ENCODE results near the gene CPEB4.

Gene CPEB4

DNA sequence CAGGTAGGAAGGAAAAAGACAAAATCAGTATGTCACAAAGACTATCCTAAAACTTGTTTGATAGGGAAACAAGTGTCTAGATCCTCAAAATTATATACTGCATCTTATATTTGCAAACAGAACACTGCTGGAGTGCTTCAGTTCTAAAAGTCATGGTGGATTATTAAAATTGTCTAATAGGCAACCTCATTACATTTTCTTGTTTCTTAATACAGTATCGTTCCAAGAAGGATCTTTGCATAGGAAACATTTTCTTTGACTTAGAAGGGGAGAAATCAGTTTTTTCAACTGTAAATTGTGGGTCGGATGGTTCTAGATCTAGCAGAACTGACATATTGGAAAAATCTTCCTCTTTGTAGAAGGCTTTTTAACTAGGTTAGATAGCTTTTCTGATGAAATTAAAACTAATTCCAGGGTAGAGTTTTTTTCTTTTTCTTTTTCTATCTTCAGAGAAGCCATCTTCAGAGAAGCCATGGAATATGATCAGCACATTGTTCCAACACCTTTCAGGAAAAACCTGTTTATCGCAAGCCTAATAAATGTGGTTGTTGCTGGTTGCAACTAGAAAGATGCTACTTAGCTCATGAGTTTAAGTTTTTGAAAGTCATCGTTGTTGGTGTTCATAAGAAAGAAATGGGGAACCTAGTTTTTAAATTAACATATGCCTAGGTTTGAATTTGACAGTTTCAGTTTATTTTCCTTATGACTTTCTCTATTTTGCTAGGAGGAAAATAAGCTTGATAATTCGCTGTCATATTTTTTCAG is 7.4 kb downstream of the CPEB4 start:
- Histone ChIP-seq H2AFZ (ENCODE audit: low read depth, low read length, severe bottlenecking) (no peak overlapping the region), H3K9me3 (ENCODE audit: insufficient read depth, low read length) (no peaks in the 10 kb centered on the region), H3K9me2 (replicated peaks; ENCODE audit: insufficient read depth, low read length) (no peaks in the 10 kb centered on the region), H3K4me2 (ENCODE audit: low read depth, low read length, poor library complexity, severe bottlenecking) (peak overlapping the region; percentile 94), H3K36me3 (ENCODE audit: low read length) (peaks cover 12% of the 10 kb centered on the region; the same call in 1 of the 2 replicates), H4K20me1 (ENCODE audit: low read depth, low read length) (no peaks in the 10 kb centered on the region), H3K79me2 (ENCODE audit: insufficient read depth, low read length) (peaks cover 100% of the 10 kb centered on the region), H3K27ac (ENCODE audit: low read depth, low read length) (peak overlapping the region; percentile 67), H3K27me3 (ENCODE audit: low read length) (no peaks in the 10 kb centered on the region), H3F3A (ENCODE audit: insufficient read depth) (peaks cover 35% of the 10 kb centered on the region), H3K9ac (ENCODE audit: low read length) (peak overlapping the region; percentile 19; the same call in 1 of the 2 replicates), H3K4me3 (ENCODE audit: insufficient read depth, low read length, poor library complexity, severe bottlenecking) (no peak overlapping the region)
- TF ChIP-seq EZH2phosphoT487 (conservative IDR thresholded peaks at IDR 0.05; ENCODE audit: low read length): no peak
- TF ChIP-seq, protein P1, sequence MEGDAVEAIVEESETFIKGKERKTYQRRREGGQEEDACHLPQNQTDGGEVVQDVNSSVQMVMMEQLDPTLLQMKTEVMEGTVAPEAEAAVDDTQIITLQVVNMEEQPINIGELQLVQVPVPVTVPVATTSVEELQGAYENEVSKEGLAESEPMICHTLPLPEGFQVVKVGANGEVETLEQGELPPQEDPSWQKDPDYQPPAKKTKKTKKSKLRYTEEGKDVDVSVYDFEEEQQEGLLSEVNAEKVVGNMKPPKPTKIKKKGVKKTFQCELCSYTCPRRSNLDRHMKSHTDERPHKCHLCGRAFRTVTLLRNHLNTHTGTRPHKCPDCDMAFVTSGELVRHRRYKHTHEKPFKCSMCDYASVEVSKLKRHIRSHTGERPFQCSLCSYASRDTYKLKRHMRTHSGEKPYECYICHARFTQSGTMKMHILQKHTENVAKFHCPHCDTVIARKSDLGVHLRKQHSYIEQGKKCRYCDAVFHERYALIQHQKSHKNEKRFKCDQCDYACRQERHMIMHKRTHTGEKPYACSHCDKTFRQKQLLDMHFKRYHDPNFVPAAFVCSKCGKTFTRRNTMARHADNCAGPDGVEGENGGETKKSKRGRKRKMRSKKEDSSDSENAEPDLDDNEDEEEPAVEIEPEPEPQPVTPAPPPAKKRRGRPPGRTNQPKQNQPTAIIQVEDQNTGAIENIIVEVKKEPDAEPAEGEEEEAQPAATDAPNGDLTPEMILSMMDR (IDR thresholded peaks at IDR 0.05; ENCODE audit: insufficient read depth, low read length, poor library complexity, severe bottlenecking): no peak

DNA sequence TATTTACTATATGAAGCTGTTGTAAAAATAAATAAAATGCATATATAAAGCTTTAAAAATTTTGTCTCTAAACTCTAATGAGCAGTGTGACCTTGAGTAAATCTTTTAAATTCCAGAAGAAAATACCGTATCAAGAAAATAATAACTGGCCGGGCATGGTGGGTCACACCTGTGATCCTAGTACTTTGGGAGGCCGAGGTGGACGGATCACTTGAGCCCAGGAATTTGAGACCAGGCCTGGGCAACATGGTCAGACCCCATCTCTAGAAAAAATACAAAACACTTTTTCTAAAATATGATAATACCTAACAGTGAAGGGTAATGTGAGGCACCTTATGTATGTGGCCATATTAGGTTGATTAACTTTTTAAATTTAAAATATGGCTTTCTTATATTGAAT is 8.5 kb downstream of the CPEB4 start:
- H3K27ac ChIP-seq (ENCODE audit: low read depth, low read length): no peak overlapping the region
- peaks cover 100% of the 10 kb centered on the region for H3K79me2 ChIP-seq (ENCODE audit: insufficient read depth, low read length)
- no peaks in the 10 kb centered on the region for H3K27me3 ChIP-seq (ENCODE audit: low read length)
- H3K9me2 ChIP-seq (replicated peaks; ENCODE audit: insufficient read depth, low read length): no peaks in the 10 kb centered on the region
- no peaks in the 10 kb centered on the region for H4K20me1 ChIP-seq (ENCODE audit: low read depth, low read length)
- peak overlapping the region; percentile 94 for H3K4me2 ChIP-seq (ENCODE audit: low read depth, low read length, poor library complexity, severe bottlenecking)
- H3K36me3 ChIP-seq (ENCODE audit: low read length): peaks cover 12% of the 10 kb centered on the region; the same call in 1 of the 2 replicates
- H3F3A ChIP-seq (ENCODE audit: insufficient read depth): peaks cover 30% of the 10 kb centered on the region
- H3K9me3 ChIP-seq (ENCODE audit: insufficient read depth, low read length): no peaks in the 10 kb centered on the region
- TF ChIP-seq, protein P1 (IDR thresholded peaks at IDR 0.05; ENCODE audit: insufficient read depth, low read length, poor library complexity, severe bottlenecking): no peak
- TF ChIP-seq EZH2phosphoT487 (conservative IDR thresholded peaks at IDR 0.05; ENCODE audit: low read length): no peak
- no peak overlapping the region for H3K9ac ChIP-seq (ENCODE audit: low read length)
- no peak overlapping the region for H3K4me3 ChIP-seq (ENCODE audit: insufficient read depth, low read length, poor library complexity, severe bottlenecking)
- no peak overlapping the region for H2AFZ ChIP-seq (ENCODE audit: low read depth, low read length, severe bottlenecking)

DNA sequence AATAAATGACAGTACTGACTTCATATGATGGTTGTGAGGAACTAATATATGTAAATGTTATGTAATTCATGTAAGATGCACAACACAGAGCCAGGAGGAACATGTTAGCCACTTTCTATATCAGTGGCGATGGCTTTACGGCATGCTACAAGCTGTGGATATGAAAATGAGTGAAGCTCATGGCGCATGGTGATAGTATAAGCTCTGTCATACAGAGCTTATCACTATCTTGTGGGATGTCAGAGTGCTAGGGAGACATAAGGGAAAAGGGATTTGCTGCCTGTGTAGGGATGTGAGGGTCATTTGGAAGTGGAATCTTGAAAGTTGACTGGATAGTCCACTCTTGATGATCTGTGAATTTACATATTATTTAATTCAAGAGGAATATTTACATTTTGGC is 13.6 kb downstream of the CPEB4 start:
- Histone ChIP-seq H4K20me1 (ENCODE audit: low read depth, low read length) (no peaks in the 10 kb centered on the region), H3K4me3 (ENCODE audit: insufficient read depth, low read length, poor library complexity, severe bottlenecking) (no peak overlapping the region), H3K9me3 (ENCODE audit: insufficient read depth, low read length) (no peaks in the 10 kb centered on the region), H3K9ac (ENCODE audit: low read length) (0 out of 2 replicates have a peak overlapping the region, but pooled peaks have one; percentile 2), H2AFZ (ENCODE audit: low read depth, low read length, severe bottlenecking) (no peak overlapping the region), H3K36me3 (ENCODE audit: low read length) (peaks cover 4% of the 10 kb centered on the region; the same call in 1 of the 2 replicates), H3K4me2 (ENCODE audit: low read depth, low read length, poor library complexity, severe bottlenecking) (peak overlapping the region; percentile 44), H3K27ac (ENCODE audit: low read depth, low read length) (peak overlapping the region; percentile 47), H3K27me3 (ENCODE audit: low read length) (no peaks in the 10 kb centered on the region), H3K79me2 (ENCODE audit: insufficient read depth, low read length) (peaks cover 99% of the 10 kb centered on the region), H3K9me2 (replicated peaks; ENCODE audit: insufficient read depth, low read length) (no peaks in the 10 kb centered on the region), H3F3A (ENCODE audit: insufficient read depth) (peaks cover 17% of the 10 kb centered on the region; the same call in 1 of the 2 replicates)
- TF ChIP-seq, protein P1 (IDR thresholded peaks at IDR 0.05; ENCODE audit: insufficient read depth, low read length, poor library complexity, severe bottlenecking): no peak
- TF ChIP-seq EZH2phosphoT487 (conservative IDR thresholded peaks at IDR 0.05; ENCODE audit: low read length): no peak

Measured in SU-DHL-6 (cell line).